Motor neuron (in vitro differentiated cells): ENCODE data around the gene EMILIN2. TPM values are rescaled to one million over a fixed set of nuclear protein-coding genes. Genes with fewer than 3 reads are reported as not detected.
"Not testable (repeated sequence)": the region's sequence is repeated elsewhere in the genome, so short reads cannot be mapped to it uniquely, and the experiment has no call there.

ENCODE experiments used
- ATAC-seq, 8 experiments: fragments of 200-7000 bp; cut with Tn5 transposase; replicated peaks in 6 of 8; 2 replicates each; pipeline ENCODE4 v1.8.0; 2021; ENCODE audit warnings: mild to moderate bottlenecking in 8 of 8, moderate library complexity in 8 of 8
- H3K27ac ChIP-seq, 2 donors: fragments of 250-450 bp; sonication (Bioruptor Pico); 2 replicates each; pipeline ENCODE4 v1.9.0; 2021; ENCODE audit warnings: antibody characterized with exemption in 2 of 2, mild to moderate bottlenecking in 2 of 2, moderate library complexity in 1 of 2
- H3K4me1 ChIP-seq, 2 donors: fragments of 250-450 bp; sonication (Bioruptor Pico); replicated peaks in 1 of 2; 2 replicates each; pipeline ENCODE4 v1.6.1; 2021; ENCODE audit warnings: antibody characterized with exemption in 2 of 2, mild to moderate bottlenecking in 2 of 2, moderate library complexity in 1 of 2
- H3K4me3 ChIP-seq, 5 donors: fragments of 250-450 bp; sonication (Bioruptor Pico); 2 replicates each; pipeline ENCODE4 v1.9.0; 2021; ENCODE audit warnings: antibody characterized with exemption in 5 of 5, mild to moderate bottlenecking in 5 of 5, moderate library complexity in 4 of 5
- WGBS, 10 experiments: fragments of 450-650 bp; shearing (Covaris generic); methylation state at CpG; one replicate each; pipeline ENCODE4 v1.0.0; 2022; 5-methylcytosine and 5-hydroxymethylcytosine counted together
- in situ Hi-C, 9 experiments: fragments of 400-800 bp; cut with MboI; loops; one replicate each; pipeline ENCODE4 v1.15.0; 2021; ENCODE audit warnings: low sequenced_read_pairs in 9 of 9, low pct_unique_long_range_greater_than_20kb in 2 of 9; ENCODE audit not compliant: unreplicated experiment in 9 of 9
- total RNA-seq, 8 experiments: library from RNA; unstranded; fragments of 300-600 nt; gene quantifications; 2 replicates each; pipeline versions ENCODE4 v1.2.3 to v1.2.4, GENCODE V29; 2022

Gene EMILIN2
- total RNA-seq, 8 experiments from 2014 or later = 0.33 to 22.2 (median 1.4) TPM

DNA sequence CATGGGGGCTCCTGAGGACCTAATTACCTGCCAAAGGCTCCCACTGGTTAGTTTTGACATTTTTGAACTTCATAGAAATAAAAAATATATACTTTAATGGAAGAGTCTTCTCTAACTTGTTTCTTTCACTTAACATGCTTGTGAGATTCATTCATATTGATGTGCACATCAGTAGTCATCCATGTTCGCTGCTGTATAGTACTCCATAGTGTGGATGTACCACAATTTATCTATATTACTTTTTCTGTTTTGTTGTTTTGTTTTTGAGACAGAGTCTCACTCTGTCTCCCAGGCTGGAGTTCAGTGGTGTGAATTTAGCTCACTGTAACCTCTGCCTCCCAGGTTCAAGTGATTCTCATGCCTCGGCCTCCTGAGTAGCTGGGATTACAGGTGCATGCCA is 22.8 kb upstream of the EMILIN2 start:
- H3K4me3 ChIP-seq = no peak overlapping the region
- H3K27ac ChIP-seq = no peak overlapping the region
- in situ Hi-C loops = no loop called here
- ATAC-seq = no peak
- WGBS, 10 experiments = 0 to 100% (median 100%) methylated on average over 1 to 2 of the region's 2 CpGs; no CpG with 5 or more reads in 3 of the 10 experiments
- H3K4me1 ChIP-seq = no peaks in the 10 kb centered on the region

DNA sequence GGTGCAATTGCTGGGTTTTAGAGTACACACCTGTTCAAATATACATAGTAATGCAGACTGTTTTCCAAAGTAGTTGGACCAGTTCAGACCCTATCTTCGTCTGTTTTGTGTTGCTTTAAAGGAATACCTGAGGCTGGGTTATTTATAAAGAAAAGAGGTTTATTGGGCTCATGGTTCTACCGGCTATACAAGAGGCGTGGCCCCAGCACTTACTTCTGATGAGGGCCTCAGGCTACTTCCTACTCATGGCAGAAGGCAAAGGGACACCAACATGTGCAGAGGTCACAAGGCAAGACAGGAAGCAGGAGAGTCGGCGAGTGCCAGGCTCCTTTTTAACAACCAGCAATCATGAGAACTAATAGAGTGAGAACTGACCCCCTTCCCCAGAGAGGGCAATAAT is 21.9 kb upstream of the EMILIN2 start:
- no peaks in the 10 kb centered on the region for H3K4me1 ChIP-seq
- 76 to 100% (median 91%) methylated on average over 2 to 5 of the region's 5 CpGs; no CpG with 5 or more reads in 3 of the 10 experiments for WGBS, 10 experiments

DNA sequence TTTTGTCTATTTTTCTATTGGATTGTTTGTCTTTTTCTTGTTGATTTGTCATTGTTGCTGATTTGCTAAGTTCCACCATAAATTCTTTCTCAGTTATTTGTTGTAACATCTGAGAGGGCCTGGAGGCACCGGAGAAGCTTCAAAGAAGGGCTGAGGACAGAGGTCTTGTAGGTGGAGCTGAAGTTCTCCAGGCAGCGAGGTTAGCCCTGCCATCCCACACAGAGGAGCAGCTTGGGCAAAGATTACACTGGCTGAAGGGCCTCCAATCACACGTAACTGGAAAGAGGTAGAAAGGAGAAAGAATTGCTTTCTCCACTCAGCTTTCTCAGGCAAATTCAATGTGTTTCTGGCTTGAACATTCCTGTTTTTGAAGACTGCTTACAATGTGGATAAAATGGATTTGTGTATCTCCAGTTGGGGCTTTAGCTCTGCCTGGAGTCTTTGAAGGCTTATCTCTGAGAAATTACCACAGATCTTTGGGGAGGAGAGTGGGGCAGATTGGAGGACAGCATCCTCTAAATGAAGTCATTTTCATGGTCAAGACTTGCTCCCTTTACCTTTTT is 21.1 kb upstream of the EMILIN2 start:
- Histone ChIP-seq H3K27ac (no peak overlapping the region), H3K4me3 (no peak overlapping the region), H3K4me1 (no peaks in the 10 kb centered on the region)
- in situ Hi-C loops = no loop called here
- ATAC-seq = no peak
- 50 to 100% (median 79%) methylated on average over 1 to 3 of the region's 3 CpGs; no CpG with 5 or more reads in 2 of the 10 experiments for WGBS, 10 experiments

More for the DNA sequence above, 21.9 kb upstream of the EMILIN2 start:
- no peak for ATAC-seq
- no peak overlapping the region for H3K27ac ChIP-seq
- no peak overlapping the region for H3K4me3 ChIP-seq
- in situ Hi-C loops = no loop called here

DNA sequence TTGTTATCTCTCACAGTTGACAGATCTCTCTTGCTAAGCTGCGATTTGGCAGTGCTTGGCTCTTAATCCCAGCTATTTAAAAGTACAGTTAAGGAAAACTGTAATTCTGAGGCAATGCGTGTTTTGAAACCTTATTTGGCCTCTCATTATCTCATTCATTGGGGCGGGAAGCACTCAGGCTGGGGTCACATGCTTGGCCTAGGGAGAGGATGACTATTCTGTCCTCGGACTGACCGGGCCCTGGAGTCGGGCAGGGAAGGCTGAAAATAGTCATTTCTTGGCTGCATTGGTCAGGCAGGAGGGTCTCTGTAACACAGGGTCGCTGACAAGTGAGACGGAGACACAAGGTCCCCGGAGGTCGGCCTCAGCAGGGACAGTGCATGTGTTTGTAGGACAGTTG is 20.2 kb upstream of the EMILIN2 start:
- in situ Hi-C loops = no loop called here
- ATAC-seq = peak in 3 of 8 experiments; percentile 20 to 95 (median 81)

DNA sequence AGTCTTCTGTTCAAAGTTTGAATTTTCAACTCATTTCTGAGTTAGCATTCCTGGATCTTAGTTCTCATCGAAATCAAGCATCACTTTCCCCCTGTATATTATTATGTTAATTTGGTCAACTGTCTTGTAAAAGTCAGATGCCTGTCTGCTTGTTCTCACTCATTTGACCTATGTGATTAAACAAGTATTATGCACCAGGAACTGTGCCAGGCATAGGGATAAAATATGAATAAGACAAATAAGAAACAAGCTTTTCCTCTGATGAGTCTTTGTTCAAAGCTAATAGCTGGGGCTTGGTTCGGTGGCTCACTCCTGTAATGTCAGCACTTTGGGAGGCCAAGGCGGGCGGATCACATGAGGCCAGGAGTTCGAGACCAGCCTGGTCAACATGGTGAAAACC is 19.7 kb upstream of the EMILIN2 start:
- H3K4me3 ChIP-seq = no peak overlapping the region
- H3K4me1 ChIP-seq = no peaks in the 10 kb centered on the region
- 15 to 96% (median 76%) methylated on average over 2 to 5 of the region's 5 CpGs; no CpG with 5 or more reads in 2 of the 10 experiments for WGBS, 10 experiments
- in situ Hi-C loops = no loop called here
- peak in 2 of 8 experiments; percentile 28 to 66 for ATAC-seq
- H3K27ac ChIP-seq = no peak overlapping the region

More for the DNA sequence above, 20.2 kb upstream of the EMILIN2 start:
- no peak overlapping the region for H3K27ac ChIP-seq
- 8 to 100% (median 81%) methylated on average over 1 to 10 of the region's 10 CpGs; no CpG with 5 or more reads in 1 of the 10 experiments for WGBS, 10 experiments
- H3K4me3 ChIP-seq = no peak overlapping the region
- no peaks in the 10 kb centered on the region for H3K4me1 ChIP-seq

DNA sequence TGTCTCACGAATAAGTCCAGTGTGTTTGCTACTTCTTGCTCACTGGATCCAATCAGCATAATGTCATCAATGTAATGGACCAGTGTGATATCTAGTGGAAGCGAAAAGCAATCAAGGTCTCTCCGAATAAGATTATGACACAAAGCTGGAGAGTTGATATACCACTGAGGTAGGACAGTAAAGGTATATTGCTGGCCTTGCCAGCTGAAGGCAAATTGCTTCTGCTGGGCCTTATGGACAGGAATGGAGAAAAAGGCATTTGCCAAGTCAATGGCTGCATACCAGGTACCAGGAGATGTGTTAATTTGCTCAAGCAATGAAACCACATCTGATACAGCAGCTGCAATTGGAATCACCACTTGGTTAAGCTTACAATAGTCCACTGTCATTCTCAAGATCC is 10.7 kb upstream of the EMILIN2 start:
- in situ Hi-C loops, H3K4me3 ChIP-seq, ATAC-seq, H3K27ac ChIP-seq, H3K4me1 ChIP-seq: not testable (repeated sequence)
- 0 to 93% (median 75%) methylated on average over 1 to 3 of the region's 3 CpGs; no CpG with 5 or more reads in 4 of the 10 experiments for WGBS, 10 experiments

DNA sequence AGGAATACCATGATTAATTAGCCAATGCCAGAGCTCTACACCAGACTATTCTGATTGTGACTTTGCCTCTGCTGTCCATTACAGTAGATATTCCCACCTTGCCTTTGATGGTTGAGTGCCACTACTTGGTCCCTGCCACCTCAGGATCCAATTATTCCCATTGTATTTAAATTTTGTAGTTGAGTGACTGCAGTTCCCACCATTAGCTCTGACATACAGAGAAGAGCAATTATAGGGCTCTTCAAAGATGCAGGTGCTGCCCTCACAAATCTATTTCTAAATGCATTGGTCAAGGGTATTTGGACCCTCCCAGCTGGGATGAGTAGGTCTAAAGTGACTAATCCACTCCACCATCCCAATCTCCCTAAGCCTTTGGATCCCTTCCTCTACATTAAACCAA is 9.5 kb upstream of the EMILIN2 start:
- in situ Hi-C loops, H3K4me3 ChIP-seq, H3K27ac ChIP-seq, ATAC-seq, H3K4me1 ChIP-seq: not testable (repeated sequence)

DNA sequence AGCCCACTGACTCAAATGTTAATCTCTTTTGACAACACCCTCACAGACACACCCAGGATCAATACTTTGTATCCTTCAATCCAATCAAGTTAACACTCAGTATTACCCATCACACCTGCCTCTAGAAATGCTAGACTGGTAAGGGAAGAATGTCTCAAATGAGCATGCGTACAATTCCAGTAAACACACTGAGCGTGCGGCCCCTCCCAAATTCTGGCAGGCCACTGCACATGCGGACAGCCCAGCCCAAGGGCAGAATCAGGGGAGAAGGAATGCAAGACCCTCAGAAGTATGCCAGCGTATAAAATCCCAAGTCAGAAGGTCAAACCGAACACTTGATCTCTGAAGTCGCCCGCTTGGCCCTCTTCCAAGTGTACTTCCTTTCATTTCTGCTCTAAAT is 7.6 kb upstream of the EMILIN2 start:
- Histone ChIP-seq H3K4me3 (no peak overlapping the region), H3K27ac (no peak overlapping the region), H3K4me1 (no peaks in the 10 kb centered on the region)
- in situ Hi-C loops = no loop called here
- peak in 2 of 8 experiments; percentile 60 to 86 for ATAC-seq
- WGBS, 10 experiments = 0 to 100% (median 92%) methylated on average over 2 to 7 of the region's 8 CpGs; no CpG with 5 or more reads in 3 of the 10 experiments

DNA sequence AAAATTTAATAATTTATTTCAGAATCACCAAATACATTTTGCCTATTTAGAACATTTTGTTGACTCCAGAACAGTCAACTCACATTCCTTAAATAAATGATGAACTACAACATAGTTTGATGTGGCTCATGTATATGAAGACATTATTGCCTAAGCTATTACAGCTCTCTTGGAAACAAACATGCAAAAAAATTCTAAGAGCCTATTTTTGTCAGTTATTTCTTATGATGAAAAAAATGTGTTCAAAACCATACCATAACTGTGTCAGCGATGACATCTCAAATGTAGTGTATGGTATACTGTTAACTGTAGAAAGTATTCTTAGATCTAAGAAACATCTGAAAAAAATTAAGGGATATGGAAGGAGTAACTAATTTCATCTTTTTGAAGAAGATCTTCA is 6.3 kb upstream of the EMILIN2 start:
- Histone ChIP-seq H3K27ac (no peak overlapping the region), H3K4me3 (no peak overlapping the region), H3K4me1 (no peaks in the 10 kb centered on the region)
- no peak for ATAC-seq
- in situ Hi-C loops = no loop called here
- 0 to 100% (median 100%) methylated on average over 1 of the region's 1 CpG; no CpG with 5 or more reads in 1 of the 10 experiments for WGBS, 10 experiments

DNA sequence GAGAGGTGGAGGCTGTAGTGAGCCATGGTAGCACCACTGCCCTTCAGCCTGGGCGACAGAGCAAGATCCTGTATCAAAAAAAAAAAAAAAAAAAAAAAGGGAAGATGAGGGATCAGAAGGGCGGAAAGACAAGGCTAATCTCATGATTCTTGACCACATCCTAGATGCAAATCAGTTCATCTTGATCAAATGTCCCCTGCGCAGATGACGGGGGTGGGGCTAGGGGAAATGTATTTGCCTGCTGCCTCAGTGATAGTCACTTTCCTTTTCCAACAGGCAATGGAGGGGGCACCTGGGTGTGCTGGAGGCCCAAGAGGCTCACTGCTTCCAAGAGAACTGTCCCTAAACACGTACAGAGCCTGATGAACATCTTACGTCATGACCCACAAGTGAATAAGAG is 3.7 kb upstream of the EMILIN2 start:
- no peak for ATAC-seq
- peaks cover 0 to 2% of the 10 kb centered on the region in 2 donors for H3K4me1 ChIP-seq
- WGBS, 10 experiments = 79 to 100% (median 83%) methylated on average over 1 to 5 of the region's 6 CpGs; no CpG with 5 or more reads in 2 of the 10 experiments
- in situ Hi-C loops = no loop called here
- H3K4me3 ChIP-seq = no peak overlapping the region
- no peak overlapping the region for H3K27ac ChIP-seq

DNA sequence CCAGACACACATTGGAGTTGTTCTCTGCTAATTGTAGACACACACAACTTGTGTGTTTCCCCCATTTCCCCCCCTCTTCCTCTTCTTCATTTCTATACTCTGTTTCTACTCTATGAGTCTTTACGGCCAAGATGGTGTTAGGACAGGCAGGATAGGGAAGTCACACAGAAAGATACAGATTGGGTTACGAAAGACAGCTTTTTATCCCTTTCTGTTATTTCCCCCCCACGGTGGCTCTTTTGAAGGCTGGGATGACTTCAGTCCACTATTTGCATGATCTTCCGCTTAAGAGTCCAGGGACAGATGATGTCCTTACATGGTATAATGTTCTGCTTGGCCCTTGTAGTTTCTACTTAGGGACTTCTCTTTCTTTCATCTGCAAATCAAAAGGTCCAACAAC is 1.6 kb upstream of the EMILIN2 start:
- Histone ChIP-seq H3K4me1 (peaks cover 0 to 2% of the 10 kb centered on the region in 2 donors), H3K4me3 (no peak overlapping the region), H3K27ac (no peak overlapping the region)
- in situ Hi-C loops = no loop called here
- 60 to 100% (median 75%) methylated on average over 1 to 4 of the region's 4 CpGs for WGBS, 10 experiments
- ATAC-seq = no peak

DNA sequence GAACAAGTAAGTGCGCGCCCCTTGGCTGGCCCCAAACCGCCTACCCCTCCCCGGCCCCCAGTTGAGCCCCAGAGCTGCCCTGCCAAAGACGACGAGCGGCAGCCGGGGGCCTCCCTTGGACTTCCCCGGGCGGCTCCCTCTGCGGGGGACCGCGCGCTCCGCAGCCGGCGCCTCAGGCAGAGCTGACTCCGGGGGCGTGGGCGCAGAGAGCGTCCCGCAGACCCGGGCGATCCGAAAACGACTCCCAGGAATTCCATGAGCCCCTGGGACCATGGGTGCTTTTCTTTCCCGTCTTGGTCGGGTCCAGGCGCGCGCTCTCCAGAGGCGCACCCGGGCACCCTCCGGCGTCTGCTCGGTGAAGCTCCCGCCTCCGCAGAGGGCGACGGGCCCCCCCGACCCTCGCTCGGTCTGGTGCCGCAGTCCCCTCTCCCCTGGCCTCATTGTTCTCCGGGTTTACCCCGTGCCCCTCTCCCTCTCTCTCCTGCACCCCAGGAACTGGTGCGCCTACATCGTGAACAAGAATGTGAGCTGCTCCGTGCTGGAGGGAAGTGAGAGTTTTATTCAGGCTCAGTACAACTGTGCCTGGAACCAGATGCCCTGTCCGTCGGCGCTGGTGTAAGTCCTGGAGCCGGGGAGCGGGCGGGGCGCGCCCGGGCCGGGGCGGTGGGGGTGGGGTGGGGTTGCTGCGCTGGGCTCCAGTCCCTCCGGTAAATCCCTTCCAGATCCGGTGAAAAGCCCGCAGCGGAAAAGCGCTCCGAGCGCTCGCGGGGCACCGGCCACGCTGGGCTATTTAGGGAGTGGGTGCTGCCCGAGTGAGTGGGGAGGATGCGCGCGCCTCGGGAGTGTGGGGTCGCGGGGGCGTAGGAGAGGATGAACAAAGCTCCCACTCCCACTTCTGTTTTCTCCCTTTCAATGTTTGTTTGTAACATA is 776 bp downstream of the EMILIN2 start:
- Histone ChIP-seq H3K4me1 (peaks cover 0 to 2% of the 10 kb centered on the region in 2 donors), H3K27ac (no peak overlapping the region), H3K4me3 (peak overlapping the region; percentile 10 to 32 (median 26))
- in situ Hi-C loops = no loop called here
- WGBS, 10 experiments = 0% methylated on average over 1 of the region's 80 CpGs; no CpG with 5 or more reads in 9 of the 10 experiments
- ATAC-seq = peak; percentile 46 to 66 (median 60)
